Naive B cell (primary cell): ENCODE measurements around the gene CPNE6. TPM values are rescaled to one million over a fixed set of nuclear protein-coding genes. Genes with fewer than 3 reads are reported as not detected.

Experiments used
- ATAC-seq, 2 donors: fragments of 150-1000 bp; cut with Tn5 transposase; 2 replicates each; pipeline ENCODE4 v1.10.0; 2021; ENCODE audit warnings: low read depth in 2 of 2, mild to moderate bottlenecking in 2 of 2, moderate library complexity in 2 of 2
- DNase-seq: peaks from one replicate; pipeline ENCODE4 v3.0.0; 2022
- H3K27ac Mint-ChIP-seq, 6 donors: one replicate each; pipeline ENCODE4 v1.8.0; 2020 to 2022; ENCODE audit warnings: mild to moderate bottlenecking in 6 of 6, mixed read lengths in 6 of 6, moderate library complexity in 5 of 6, inconsistent platforms in 2 of 6
- H3K27me3 Mint-ChIP-seq, 3 donors: one replicate each; pipeline ENCODE4 v1.8.0; 2021 to 2022; ENCODE audit warnings: mixed read lengths in 3 of 3, mild to moderate bottlenecking in 1 of 3
- H3K36me3 Mint-ChIP-seq, 2 donors: one replicate each; pipeline ENCODE4 v1.8.0; 2020 to 2022; ENCODE audit warnings: mixed read lengths in 2 of 2, inconsistent platforms in 1 of 2, mild to moderate bottlenecking in 1 of 2
- H3K4me1 Mint-ChIP-seq, 3 donors: one replicate each; pipeline ENCODE4 v1.8.0; 2020 to 2022; ENCODE audit warnings: mixed read lengths in 3 of 3, inconsistent platforms in 1 of 3, mild to moderate bottlenecking in 1 of 3, moderate library complexity in 1 of 3
- H3K4me3 Mint-ChIP-seq, 8 donors: one replicate each; pipeline ENCODE4 v1.8.0; 2020 to 2022; ENCODE audit warnings: mild to moderate bottlenecking in 8 of 8, mixed read lengths in 8 of 8, moderate library complexity in 8 of 8, inconsistent platforms in 2 of 8
- H3K9me3 Mint-ChIP-seq, 7 donors: one replicate each; pipeline ENCODE4 v1.8.0; 2020 to 2022; ENCODE audit warnings: mixed read lengths in 7 of 7, mild to moderate bottlenecking in 5 of 7, inconsistent platforms in 2 of 7, moderate library complexity in 1 of 7
- polyA plus RNA-seq, 6 donors: library from polyadenylated mRNA; unstranded; fragments of 300-500 nt; fragmentation: Illumina TruSeq; gene quantifications; one replicate each; pipeline ENCODE4 v1.2.3, GENCODE V29; 2021; ENCODE audit warnings: low read depth in 6 of 6

CPNE6 gene
- polyA plus RNA-seq, 6 donors from 2014 or later, result 1.1 TPM; not detected in 5

GRCh38 chr14:24076302-24076601, 4.9 kb downstream of the CPNE6 start:
- no peaks in the 10 kb centered on the region for H3K27me3 Mint-ChIP-seq
- H3K4me3 Mint-ChIP-seq, result no peak overlapping the region
- no peak for DNase-seq
- ATAC-seq, result no peak
- H3K4me1 Mint-ChIP-seq, result peaks cover 44 to 59% (median 44%) of the 10 kb centered on the region in 3 donors
- no peaks in the 10 kb centered on the region for H3K9me3 Mint-ChIP-seq
- H3K27ac Mint-ChIP-seq, result no peak overlapping the region
- H3K36me3 Mint-ChIP-seq, result no peaks in the 10 kb centered on the region

DNA sequence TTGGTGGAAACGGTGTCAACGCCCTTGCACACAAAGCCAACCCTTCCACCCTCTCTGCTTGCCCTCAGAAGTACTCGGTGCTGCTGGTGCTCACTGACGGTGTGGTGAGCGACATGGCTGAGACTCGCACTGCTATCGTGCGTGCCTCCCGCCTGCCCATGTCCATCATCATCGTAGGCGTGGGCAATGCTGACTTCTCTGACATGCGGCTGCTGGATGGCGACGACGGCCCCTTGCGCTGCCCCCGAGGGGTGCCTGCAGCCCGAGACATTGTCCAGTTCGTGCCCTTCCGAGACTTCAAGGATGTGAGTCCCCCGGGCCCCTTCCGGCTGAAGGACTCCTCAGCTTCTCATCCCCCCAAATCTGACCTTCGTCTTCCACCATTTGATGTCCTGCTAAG, 5.7 kb downstream of the CPNE6 start:
- Mint-ChIP-seq H3K4me1 (peaks cover 48 to 64% (median 48%) of the 10 kb centered on the region in 3 donors), H3K27ac (peak overlapping the region in 2 of 6 donors; percentile 78 to 91)
- no peak for ATAC-seq

GRCh38 chr14:24078146-24078545, 6.8 kb downstream of the CPNE6 start:
- Mint-ChIP-seq H3K27ac (peak overlapping the region in 2 of 6 donors; percentile 69 to 85), H3K9me3 (no peaks in the 10 kb centered on the region), H3K27me3 (no peaks in the 10 kb centered on the region), H3K36me3 (no peaks in the 10 kb centered on the region), H3K4me1 (peaks cover 53 to 70% (median 53%) of the 10 kb centered on the region in 3 donors), H3K4me3 (peak overlapping the region in 3 of 8 donors; percentile 9 to 57 (median 20))
- DNase-seq (no peak), ATAC-seq (no peak)

More for the DNA sequence above, 5.7 kb downstream of the CPNE6 start:
- H3K9me3 Mint-ChIP-seq, result no peaks in the 10 kb centered on the region
- no peaks in the 10 kb centered on the region for H3K27me3 Mint-ChIP-seq
- no peak for DNase-seq
- H3K4me3 Mint-ChIP-seq, result peak overlapping the region in 1 of 8 donors; percentile 42
- no peaks in the 10 kb centered on the region for H3K36me3 Mint-ChIP-seq

- ATAC-seq (no peak), DNase-seq (no peak)
- no peaks in the 10 kb centered on the region for H3K9me3 Mint-ChIP-seq
- H3K4me1 Mint-ChIP-seq, result peaks cover 53 to 73% (median 58%) of the 10 kb centered on the region in 3 donors
- no peaks in the 10 kb centered on the region for H3K27me3 Mint-ChIP-seq
- H3K36me3 Mint-ChIP-seq, result no peaks in the 10 kb centered on the region
- H3K4me3 Mint-ChIP-seq, result peak overlapping the region in 6 of 8 donors; percentile 13 to 92 (median 88)
- H3K27ac Mint-ChIP-seq, result peak overlapping the region in 3 of 6 donors; percentile 85 to 90 (median 86)
Observed at GRCh38 chr14:24079491-24080141, 8.3 kb downstream of the CPNE6 start.

DNA sequence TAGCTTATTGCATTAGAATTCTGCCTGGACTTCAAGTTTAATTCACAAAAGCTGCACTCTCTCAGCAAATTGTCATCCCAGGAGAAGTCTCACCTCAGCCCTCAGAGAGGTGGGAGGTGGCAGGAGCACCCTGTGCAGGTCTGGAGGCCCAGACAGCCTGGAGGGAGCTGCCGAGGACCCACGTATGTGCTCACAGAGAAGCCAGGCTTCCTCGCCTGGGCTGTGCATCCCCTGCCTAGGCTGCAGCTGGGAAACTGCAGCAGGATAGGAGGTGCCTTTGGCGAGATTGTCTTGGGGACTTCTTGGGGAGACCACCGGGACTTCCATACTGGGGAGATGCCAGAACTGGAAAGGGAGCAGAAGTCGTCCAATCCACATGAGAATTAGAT, 8.8 kb downstream of the CPNE6 start:
- DNase-seq, result no peak
- H3K36me3 Mint-ChIP-seq, result no peaks in the 10 kb centered on the region
- H3K4me3 Mint-ChIP-seq, result peak overlapping the region; percentile 79 to 92 (median 90)
- peaks cover 48 to 67% (median 52%) of the 10 kb centered on the region in 3 donors for H3K4me1 Mint-ChIP-seq
- H3K9me3 Mint-ChIP-seq, result no peaks in the 10 kb centered on the region
- ATAC-seq, result no peak
- H3K27ac Mint-ChIP-seq, result peak overlapping the region in 4 of 6 donors; percentile 75 to 90 (median 83)
- no peaks in the 10 kb centered on the region for H3K27me3 Mint-ChIP-seq

GRCh38 chr14:24080888-24081738, 9.8 kb downstream of the CPNE6 start:
- DNase-seq (peak; percentile 70), ATAC-seq (peak; percentile 93 to 95)
- Mint-ChIP-seq H3K27me3 (no peaks in the 10 kb centered on the region), H3K4me3 (peak overlapping the region; percentile 79 to 95 (median 90)), H3K4me1 (peaks cover 39 to 58% (median 43%) of the 10 kb centered on the region in 3 donors), H3K36me3 (no peaks in the 10 kb centered on the region), H3K27ac (peak overlapping the region in 4 of 6 donors; percentile 56 to 88 (median 84)), H3K9me3 (no peaks in the 10 kb centered on the region)

DNA sequence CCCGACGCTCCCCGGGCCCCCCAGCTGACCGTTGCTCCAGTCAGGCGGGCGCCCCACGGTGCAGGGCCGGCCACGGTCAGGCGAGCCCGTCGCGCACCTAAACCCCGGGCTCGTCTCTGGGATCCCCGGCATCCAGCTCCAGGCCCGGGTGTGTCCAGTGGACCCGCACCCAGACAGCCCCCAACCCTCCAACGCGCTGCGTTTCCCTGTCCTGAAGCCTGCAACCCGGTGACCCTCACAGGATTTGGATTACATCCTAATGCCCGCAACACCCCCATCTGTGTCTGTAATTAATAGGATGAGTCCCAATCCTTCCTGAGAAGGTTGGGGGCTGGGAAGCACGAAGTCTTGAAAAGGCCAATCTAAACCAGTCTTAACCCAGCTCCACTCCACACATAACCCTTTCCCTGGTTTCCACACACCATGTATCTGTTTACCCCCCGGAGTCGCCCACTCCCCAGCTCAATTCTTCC, 10.4 kb downstream of the CPNE6 start:
- no peak for ATAC-seq
- peak overlapping the region in 5 of 6 donors; percentile 63 to 96 (median 87) for H3K27ac Mint-ChIP-seq
- peak overlapping the region; percentile 79 to 96 (median 88) for H3K4me3 Mint-ChIP-seq
- H3K27me3 Mint-ChIP-seq, result no peaks in the 10 kb centered on the region
- H3K4me1 Mint-ChIP-seq, result peaks cover 34 to 51% (median 37%) of the 10 kb centered on the region in 3 donors
- DNase-seq, result no peak
- H3K36me3 Mint-ChIP-seq, result no peaks in the 10 kb centered on the region
- H3K9me3 Mint-ChIP-seq, result no peaks in the 10 kb centered on the region

GRCh38 chr14:24082411-24083080, 11.2 kb downstream of the CPNE6 start:
- H3K4me3 Mint-ChIP-seq, result peak overlapping the region; percentile 79 to 96 (median 88)
- H3K36me3 Mint-ChIP-seq, result no peaks in the 10 kb centered on the region
- peak overlapping the region in 5 of 6 donors; percentile 16 to 96 (median 87) for H3K27ac Mint-ChIP-seq
- H3K27me3 Mint-ChIP-seq, result no peaks in the 10 kb centered on the region
- no peaks in the 10 kb centered on the region for H3K9me3 Mint-ChIP-seq
- peaks cover 34 to 43% (median 37%) of the 10 kb centered on the region in 3 donors for H3K4me1 Mint-ChIP-seq
- ATAC-seq (no peak), DNase-seq (no peak)

DNA sequence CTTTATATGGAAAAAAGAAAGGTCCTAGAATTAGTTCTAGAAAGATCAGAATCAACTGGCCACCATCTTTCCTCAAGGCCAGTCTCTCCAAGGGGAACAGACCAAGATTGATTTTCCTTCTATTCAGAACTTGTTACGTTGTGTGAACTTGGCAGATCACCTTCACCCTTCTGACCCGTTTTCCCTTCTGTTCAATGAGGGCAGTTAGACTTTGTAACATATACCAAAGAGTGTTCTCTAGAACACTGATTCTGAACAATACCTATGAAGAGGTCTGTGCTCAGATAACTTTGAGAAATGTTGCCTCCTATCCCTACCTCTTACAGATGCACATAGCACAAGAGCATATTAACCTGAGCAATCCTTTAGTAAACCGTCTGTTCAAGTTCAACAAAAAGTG, 12.1 kb downstream of the CPNE6 start:
- Mint-ChIP-seq H3K27me3 (no peaks in the 10 kb centered on the region), H3K4me1 (peaks cover 31 to 40% (median 37%) of the 10 kb centered on the region in 3 donors), H3K27ac (no peak overlapping the region), H3K36me3 (no peaks in the 10 kb centered on the region), H3K9me3 (no peaks in the 10 kb centered on the region), H3K4me3 (peak overlapping the region in 1 of 8 donors; percentile 72)
- DNase-seq, result no peak
- ATAC-seq, result no peak

GRCh38 chr14:24084440-24084839, 13.1 kb downstream of the CPNE6 start:
- Mint-ChIP-seq H3K4me3 (peak overlapping the region in 1 of 8 donors; percentile 72), H3K27ac (peak overlapping the region in 2 of 6 donors; percentile 23 to 54), H3K27me3 (no peaks in the 10 kb centered on the region), H3K36me3 (no peaks in the 10 kb centered on the region), H3K9me3 (no peaks in the 10 kb centered on the region), H3K4me1 (peaks cover 25 to 34% (median 31%) of the 10 kb centered on the region in 3 donors)
- no peak for ATAC-seq
- DNase-seq, result no peak

DNA sequence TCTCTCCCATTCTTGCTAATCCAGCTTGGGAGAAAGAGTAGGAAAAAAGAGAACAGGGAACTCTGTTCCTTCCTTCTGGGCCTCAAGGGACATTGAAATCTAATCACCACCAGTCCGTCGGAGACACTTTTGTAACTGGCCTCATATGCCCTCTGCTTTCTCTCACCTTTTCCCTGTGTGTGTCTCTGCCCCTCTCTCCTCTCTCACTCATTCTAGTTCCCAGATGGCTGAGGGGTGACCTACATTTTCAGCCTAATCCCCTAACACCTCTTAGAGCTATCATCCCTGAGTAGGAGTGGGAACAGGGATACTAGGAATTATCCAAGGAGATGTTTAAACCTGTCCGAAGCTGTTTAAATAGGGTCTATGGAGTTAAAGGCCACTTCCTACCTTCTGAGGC, 13.9 kb downstream of the CPNE6 start:
- no peaks in the 10 kb centered on the region for H3K36me3 Mint-ChIP-seq
- peak overlapping the region in 3 of 6 donors; percentile 2 to 65 (median 17) for H3K27ac Mint-ChIP-seq
- no peaks in the 10 kb centered on the region for H3K27me3 Mint-ChIP-seq
- ATAC-seq (no peak), DNase-seq (no peak)
- peak overlapping the region in 2 of 8 donors; percentile 25 to 36 for H3K4me3 Mint-ChIP-seq
- H3K9me3 Mint-ChIP-seq, result no peaks in the 10 kb centered on the region
- H3K4me1 Mint-ChIP-seq, result peaks cover 25 to 33% (median 26%) of the 10 kb centered on the region in 3 donors

GRCh38 chr14:24086193-24086955, 15.0 kb downstream of the CPNE6 start:
- no peaks in the 10 kb centered on the region for H3K36me3 Mint-ChIP-seq
- H3K4me1 Mint-ChIP-seq, result peaks cover 24 to 32% (median 24%) of the 10 kb centered on the region in 3 donors
- no peaks in the 10 kb centered on the region for H3K9me3 Mint-ChIP-seq
- no peak for ATAC-seq
- H3K27ac Mint-ChIP-seq, result no peak overlapping the region
- H3K4me3 Mint-ChIP-seq, result no peak overlapping the region
- no peaks in the 10 kb centered on the region for H3K27me3 Mint-ChIP-seq
- DNase-seq, result no peak
